G401.6 (cell line): Measurements from ENCODE around the gene B3GNT2.
"Not testable (repeated sequence)": the region's sequence is repeated elsewhere in the genome, so short reads cannot be mapped to it uniquely, and the experiment has no call there.

ENCODE experiments used
- FAIRE-seq: peaks from 2 replicates; lab custom pipeline; 2012; peaks lifted over from hg19 to GRCh38; lab: Jason Lieb, UNC

Gene B3GNT2

GRCh38 chr2:62238236-62238635 is 42.3 kb downstream of the B3GNT2 start:
- no peak for FAIRE-seq

- no peak for FAIRE-seq
Measured at GRCh38 chr2:62240546-62240945, 44.6 kb downstream of the B3GNT2 start.

GRCh38 chr2:62243983-62244382 is 48.1 kb downstream of the B3GNT2 start:
- no peak for FAIRE-seq

GRCh38 chr2:62248226-62248625 is 52.3 kb downstream of the B3GNT2 start:
- no peak for FAIRE-seq

GRCh38 chr2:62250239-62250638 is 54.3 kb downstream of the B3GNT2 start:
- no peak for FAIRE-seq

- no peak for FAIRE-seq
Measured at GRCh38 chr2:62254424-62255266, 58.7 kb downstream of the B3GNT2 start.

GRCh38 chr2:62257466-62257865 is 61.6 kb downstream of the B3GNT2 start:
- FAIRE-seq = no peak

- no peak for FAIRE-seq
Measured at GRCh38 chr2:62263076-62263715, 67.3 kb downstream of the B3GNT2 start.

GRCh38 chr2:62264186-62264585 is 68.3 kb downstream of the B3GNT2 start:
- FAIRE-seq = no peak

GRCh38 chr2:62265106-62265505 is 69.2 kb downstream of the B3GNT2 start:
- no peak for FAIRE-seq

GRCh38 chr2:62266433-62267038 is 70.6 kb downstream of the B3GNT2 start:
- FAIRE-seq = no peak

- no peak for FAIRE-seq
Measured at GRCh38 chr2:62267696-62268095, 71.8 kb downstream of the B3GNT2 start.

GRCh38 chr2:62268681-62269188 is 72.8 kb downstream of the B3GNT2 start:
- FAIRE-seq = not testable (repeated sequence)

- no peak for FAIRE-seq
Measured at GRCh38 chr2:62270728-62271127, 74.8 kb downstream of the B3GNT2 start.
